NCI-H2227 treated with DMSO at 0.1 percent for 48 hours (cell line): ENCODE results near the gene LENEP.
A peak's percentile ranks its signal among the peaks of the same experiment; 100 is the strongest.

Experiments
- DNase-seq: peaks from one replicate; lab custom pipeline; 2025; lab: John Stamatoyannopoulos, UW

Gene LENEP

GRCh38 chr1:154993572-154994268 lies at the start of gene LENEP:
LENEP (plus strand) TSS chr1:154993586; CDS start chr1:154993608, 22 bp downstream.
- DNase-seq = no peak

GRCh38 chr1:154943649-154944400 lies 49.6 kb upstream of the LENEP start:
- peak; percentile 27 for DNase-seq

GRCh38 chr1:154944401-154945159 lies 48.8 kb upstream of the LENEP start:
- no peak for DNase-seq

GRCh38 chr1:154945160-154945961 lies 48.0 kb upstream of the LENEP start:
- DNase-seq = no peak

- DNase-seq = no peak
Measured at GRCh38 chr1:154945962-154946850, 47.2 kb upstream of the LENEP start.

GRCh38 chr1:154948079-154948478 lies 45.3 kb upstream of the LENEP start:
- no peak for DNase-seq

- DNase-seq = no peak
Measured at GRCh38 chr1:154951901-154952657, 41.3 kb upstream of the LENEP start.

- no peak for DNase-seq
Measured at GRCh38 chr1:154952664-154953063, 40.7 kb upstream of the LENEP start.

- DNase-seq = no peak
Measured at GRCh38 chr1:154953611-154954038, 39.8 kb upstream of the LENEP start.

- no peak for DNase-seq
Measured at GRCh38 chr1:154954541-154954940, 38.8 kb upstream of the LENEP start.

- DNase-seq = peak; percentile 60
Measured at GRCh38 chr1:154955039-154955717, 38.2 kb upstream of the LENEP start.

GRCh38 chr1:154955718-154956543 lies 37.5 kb upstream of the LENEP start, which contains the start of gene PBXIP1:
PBXIP1 (minus strand) TSS chr1:154956099; CDS start chr1:154953721, 2,378 bp downstream.
- peak; percentile 88 for DNase-seq

- DNase-seq = no peak
Measured at GRCh38 chr1:154956544-154956941, 36.8 kb upstream of the LENEP start.

GRCh38 chr1:154957091-154957657 lies 36.2 kb upstream of the LENEP start:
- no peak for DNase-seq

GRCh38 chr1:154958036-154958435 lies 35.4 kb upstream of the LENEP start:
- DNase-seq = no peak

GRCh38 chr1:154958681-154959425 lies 34.5 kb upstream of the LENEP start:
- DNase-seq = no peak

- DNase-seq = no peak
Measured at GRCh38 chr1:154959426-154959780, 34.0 kb upstream of the LENEP start.
